Prostate gland (tissue), 2 donors: ENCODE results near the gene CIROP.
A peak's percentile ranks its signal among the peaks of the same experiment; 100 is the strongest.

Source experiments
- CTCF ChIP-seq, 4 experiments: fragments of 200-600 bp in 2 of 4; fragments of 450-650 bp in 2 of 4; sonication (generic) in 2 of 4; IDR thresholded peaks; 1 replicate in 3 of 4; 2 replicates in 1 of 4; pipeline ENCODE4 v1.5.1; 2016 to 2019; ENCODE audit warnings: antibody characterized with exemption in 4 of 4, mild to moderate bottlenecking in 2 of 4, moderate library complexity in 2 of 4
- POLR2A ChIP-seq: fragments of 450-650 bp; IDR thresholded peaks from one replicate; pipeline ENCODE4 v1.6.1; 2016; ENCODE audit warnings: antibody characterized with exemption, mild to moderate bottlenecking

- TF ChIP-seq CTCF (IDR thresholded peaks at IDR 0.05), result no peak
- peak; percentile 82 for TF ChIP-seq POLR2A
Measured at GRCh38 chr14:23095196-23096108, 9.3 kb downstream of the CIROP start, which contains the start of gene C14orf119.
